Measurements from ENCODE around the gene MFSD6. TPM values are rescaled to one million over a fixed set of nuclear protein-coding genes. Genes with fewer than 3 reads are reported as not detected.

Gene MFSD6
- total and polyA plus RNA-seq, 2 of the 8 experiments (the other 6 are each of a cell fraction or from before 2014, with no cell fraction given), result 1.8 to 5.1 TPM

DNA sequence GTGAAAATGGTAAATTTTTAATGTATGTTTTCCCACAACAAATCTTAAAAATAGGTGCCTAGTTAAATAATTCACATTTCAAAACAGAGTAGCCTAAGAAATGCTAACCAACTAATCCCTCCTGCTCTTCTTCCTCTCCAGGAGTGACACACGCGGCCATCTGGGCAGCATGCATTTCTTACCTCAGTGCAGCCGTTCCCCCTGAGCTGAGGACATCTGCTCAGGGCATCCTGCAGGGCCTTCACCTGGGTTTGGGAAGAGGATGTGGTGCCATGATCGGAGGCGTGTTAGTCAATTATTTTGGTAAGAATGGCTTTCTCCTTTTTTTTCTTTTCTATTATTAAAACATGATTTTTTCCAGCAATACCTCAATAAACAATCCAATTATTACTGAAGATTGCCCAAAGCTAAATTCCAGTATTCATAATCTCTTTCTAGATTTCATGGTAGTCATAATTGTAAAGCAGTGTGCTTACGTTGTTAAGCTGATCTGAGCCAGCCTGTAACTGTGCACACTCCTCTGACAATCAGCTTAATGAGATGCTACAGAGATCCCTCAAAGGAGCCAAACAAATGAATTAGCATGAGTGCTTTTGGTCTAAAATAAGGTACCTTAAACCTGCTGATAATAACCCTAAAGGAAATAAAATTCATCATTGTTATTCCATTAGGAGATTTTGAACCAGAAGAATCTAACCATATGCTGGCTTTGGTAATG, 80.5 kb downstream of the MFSD6 start (continued):
- no peak for TF ChIP-seq HDAC6 (IDR thresholded peaks at IDR 0.05; ENCODE audit: low read depth, low read length)
- TF ChIP-seq KDM1A (IDR thresholded peaks at IDR 0.05; ENCODE audit: borderline replicate concordance, low read length), result no peak
- TF ChIP-seq SP2 (IDR thresholded peaks at IDR 0.05; ENCODE audit: low read length), result no peak
